HPDE6-E6E7 (cell line): ENCODE results near the gene ELL.

Experiments
- DNase-seq: peaks from one replicate; pipeline ENCODE4 v3.0.0; 2011; ENCODE audit warnings: missing footprints; ENCODE audit errors: extremely low spot score

Gene ELL

DNA sequence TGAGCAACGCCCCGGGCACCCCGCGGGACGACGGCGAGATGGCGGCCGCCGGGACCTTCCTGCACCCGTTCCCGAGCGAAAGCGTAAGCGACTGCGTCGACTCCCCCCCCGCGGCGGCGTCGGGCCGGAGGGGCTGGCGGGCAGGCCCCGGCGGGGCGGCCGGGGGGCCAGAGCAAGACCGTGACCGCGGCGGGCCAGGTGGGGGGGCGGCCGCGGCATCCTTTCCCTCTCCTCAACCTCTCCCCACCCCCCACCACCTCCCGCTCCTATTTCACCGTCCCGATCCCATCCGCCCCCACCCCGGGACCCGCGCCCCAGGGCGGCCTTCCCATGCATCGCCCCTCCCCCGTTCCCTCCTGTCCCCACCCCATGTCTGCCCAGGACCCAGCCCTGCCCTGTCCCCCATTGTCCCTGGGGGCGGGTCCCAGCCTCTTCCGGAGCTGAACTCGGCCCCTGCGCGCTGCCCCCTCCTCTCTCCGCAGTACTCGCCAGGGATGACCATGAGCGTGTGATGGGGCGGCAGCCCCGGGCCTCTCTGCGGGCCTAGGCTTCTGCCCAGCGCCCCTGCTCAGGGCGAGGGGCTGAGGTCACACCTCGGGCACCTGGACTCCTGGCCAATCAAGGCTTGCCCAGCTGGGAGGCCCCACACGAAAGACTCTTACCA, 88.0 kb downstream of the ELL start:
- no peak for DNase-seq

DNA sequence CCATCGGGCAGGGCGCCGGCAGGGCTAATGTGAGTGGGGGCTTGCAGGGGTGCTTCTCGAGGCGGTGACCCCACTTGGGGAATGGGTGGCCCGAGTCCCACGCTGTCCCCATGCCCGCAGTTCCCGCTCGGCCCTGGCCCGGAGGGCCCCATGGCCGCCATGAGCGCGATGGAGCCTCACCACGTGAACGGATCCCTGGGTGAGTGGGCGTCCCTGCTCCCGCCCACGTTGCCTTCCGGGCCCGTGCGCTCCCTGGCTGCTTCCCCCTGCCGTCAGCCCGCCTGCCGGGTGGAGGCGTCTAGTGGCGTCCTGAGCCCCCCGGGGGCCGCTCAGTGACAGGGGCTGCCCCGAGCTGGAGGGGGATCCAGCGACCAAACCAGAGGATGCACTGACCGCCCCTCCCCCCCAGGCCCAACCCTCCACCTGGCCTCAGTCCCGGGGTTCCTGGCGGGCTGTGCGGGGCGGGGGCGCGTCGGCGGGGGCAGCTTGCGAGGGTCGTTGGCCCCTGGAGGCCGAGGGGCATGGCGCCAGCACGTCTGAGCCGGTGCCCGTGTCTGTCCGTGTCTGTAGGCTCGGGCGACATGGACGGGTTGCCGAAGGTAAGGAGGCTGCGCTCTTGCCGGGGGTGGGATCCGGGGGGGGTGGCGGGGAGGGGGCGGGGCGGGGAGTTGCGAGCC, 88.7 kb downstream of the ELL start:
- DNase-seq = no peak

- no peak for DNase-seq
Observed at GRCh38 chr19:18432275-18433014, 89.4 kb downstream of the ELL start.

GRCh38 chr19:18431351-18432197, 90.3 kb downstream of the ELL start:
- DNase-seq = no peak

- DNase-seq = no peak
Observed at GRCh38 chr19:18430417-18431144, 91.3 kb downstream of the ELL start.

GRCh38 chr19:18429717-18430416, 92.0 kb downstream of the ELL start:
- DNase-seq = no peak

GRCh38 chr19:18428787-18429674, 92.8 kb downstream of the ELL start:
- no peak for DNase-seq

DNA sequence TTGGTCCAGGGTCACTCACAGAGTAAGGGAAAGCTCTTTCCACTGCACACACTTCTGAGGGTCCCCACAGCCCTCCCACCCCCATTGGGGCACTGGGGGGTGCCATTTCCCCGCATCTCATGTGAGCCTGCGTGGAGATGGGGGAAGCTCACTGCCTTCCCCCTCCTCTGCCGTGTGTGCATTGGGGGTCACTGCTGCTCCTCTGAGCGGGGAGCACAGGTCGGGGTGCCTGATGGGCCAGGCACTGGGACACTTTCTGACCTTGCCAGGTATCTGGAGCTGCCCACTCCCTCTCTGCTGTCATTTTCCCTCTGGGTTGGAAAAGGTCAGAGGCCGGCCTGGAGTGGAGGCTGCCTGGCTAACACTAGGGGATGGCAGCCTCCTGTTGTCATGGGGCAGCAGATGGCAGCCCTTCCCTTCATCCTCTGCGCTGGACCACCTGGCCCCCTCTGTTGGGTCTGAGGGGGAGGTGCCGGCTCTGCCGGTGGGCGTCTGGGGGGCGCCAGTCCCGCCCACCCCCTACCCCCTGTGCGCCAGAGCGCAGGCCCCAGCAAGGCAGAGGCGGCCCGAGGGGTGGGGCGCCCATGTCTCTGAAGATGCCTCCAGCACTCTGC, 93.6 kb downstream of the ELL start:
- DNase-seq = no peak

DNA sequence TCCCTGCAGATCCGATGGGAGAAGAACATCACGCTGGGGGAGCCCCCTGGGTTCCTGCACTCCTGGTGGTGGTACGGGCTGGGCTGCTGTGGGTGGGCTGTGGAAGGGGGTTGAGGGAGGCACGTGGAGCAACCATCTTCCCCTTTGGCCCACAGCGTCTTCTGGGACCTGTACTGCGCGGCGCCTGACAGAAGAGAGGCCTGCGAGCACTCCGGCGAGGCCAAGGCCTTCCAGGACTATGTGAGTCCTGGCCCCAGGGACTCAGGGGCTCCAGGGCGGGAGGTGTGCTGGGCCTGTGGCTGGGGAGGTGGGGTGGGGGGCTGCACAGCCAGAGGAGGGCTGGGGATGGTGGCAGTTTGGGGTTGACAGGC, 94.1 kb downstream of the ELL start:
- no peak for DNase-seq

- no peak for DNase-seq
Observed at GRCh38 chr19:18427080-18427742, 94.7 kb downstream of the ELL start.

- DNase-seq = no peak
Observed at GRCh38 chr19:18426416-18426767, 95.5 kb downstream of the ELL start.

- DNase-seq = no peak
Observed at GRCh38 chr19:18425515-18426415, 96.1 kb downstream of the ELL start.

GRCh38 chr19:18424890-18425514, 96.9 kb downstream of the ELL start:
- no peak for DNase-seq

GRCh38 chr19:18424122-18424889, 97.6 kb downstream of the ELL start:
- DNase-seq = no peak

DNA sequence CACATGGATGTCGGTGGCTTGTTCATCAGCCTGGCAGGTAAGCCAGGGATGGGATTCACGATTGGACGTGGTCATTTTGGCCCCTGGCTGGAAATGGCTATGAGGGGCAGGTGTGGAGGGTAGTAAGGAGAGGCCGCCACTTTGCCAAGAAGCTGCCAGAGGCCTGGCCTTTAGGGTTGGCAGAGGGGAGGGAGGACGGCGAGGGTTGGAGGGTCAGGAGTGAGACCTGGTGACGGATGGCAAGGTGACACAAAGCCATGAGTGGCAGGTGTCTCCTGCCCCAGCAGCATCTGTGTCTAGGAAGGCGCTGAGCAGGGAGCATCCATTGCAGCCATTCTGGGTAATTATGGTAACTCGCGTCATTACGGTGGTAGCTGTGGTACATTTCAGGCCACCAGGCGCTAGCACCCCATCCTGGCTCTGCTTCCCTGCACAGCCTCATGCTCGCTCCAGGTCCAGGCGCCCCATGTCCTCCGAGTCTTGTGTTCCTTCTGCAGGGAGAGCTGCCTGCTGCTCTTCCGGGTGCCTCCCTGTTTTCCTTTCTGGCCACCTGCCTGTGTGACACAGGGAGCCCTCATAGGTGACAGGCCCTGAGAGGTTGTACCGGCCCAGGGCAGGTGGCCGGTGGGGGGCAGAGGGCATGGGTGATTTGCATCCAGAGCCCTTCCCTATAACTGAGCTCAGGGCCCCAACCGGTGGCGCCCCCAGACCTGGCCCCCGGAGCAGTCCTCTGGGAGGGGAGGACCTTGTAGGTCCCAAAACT, 98.4 kb downstream of the ELL start:
- no peak for DNase-seq
